GM23338 (cell line): Measurements from ENCODE around the gene TMED10. TPM values are rescaled to one million over a fixed set of nuclear protein-coding genes. Genes with fewer than 3 reads are reported as not detected.
A peak's percentile ranks its signal among the peaks of the same experiment; 100 is the strongest.

Experiments used
- ATAC-seq: fragments of 200-7000 bp; cut with Tn5 transposase; 3 replicates; pipeline ENCODE4 v1.9.1; 2020
- DNase-seq: peaks from one replicate; pipeline ENCODE4 v3.0.0-alpha.2; 2015; ENCODE audit warnings: low spot score
- H2AFZ ChIP-seq: fragments of 200-600 bp; sonication (generic); 2 replicates; pipeline ENCODE4 v1.8.0; 2016; ENCODE audit warnings: antibody characterized with exemption, mild to moderate bottlenecking, moderate library complexity
- H3F3A ChIP-seq: fragments of 200-600 bp; sonication (generic); replicated peaks from 2 replicates; pipeline ENCODE4 v1.8.0; 2017; ENCODE audit warnings: antibody characterized with exemption, mixed run types, low read depth
- H3K27ac ChIP-seq: fragments of 200-600 bp; sonication (generic); 2 replicates; pipeline ENCODE4 v1.6.1; 2016; ENCODE audit warnings: low read depth
- H3K27me3 ChIP-seq: fragments of 200-600 bp; sonication (generic); 2 replicates; pipeline ENCODE4 v1.8.0; 2016; ENCODE audit warnings: mild to moderate bottlenecking, mixed run types, moderate library complexity; ENCODE audit not compliant: insufficient read depth
- H3K36me3 ChIP-seq: fragments of 200-600 bp; sonication (generic); 2 replicates; pipeline ENCODE4 v1.8.0; 2016; ENCODE audit warnings: mild to moderate bottlenecking; ENCODE audit not compliant: insufficient read depth
- H3K4me1 ChIP-seq: fragments of 200-600 bp; sonication (generic); 2 replicates; pipeline ENCODE4 v1.8.0; 2016; ENCODE audit warnings: mild to moderate bottlenecking, moderate library complexity; ENCODE audit not compliant: insufficient read depth
- H3K4me2 ChIP-seq: fragments of 200-600 bp; sonication (generic); 2 replicates; pipeline ENCODE4 v1.7.1; 2017; ENCODE audit warnings: mixed run types
- H3K4me3 ChIP-seq: fragments of 200-600 bp; sonication (generic); 2 replicates; pipeline ENCODE4 v1.6.1; 2016; ENCODE audit warnings: mixed run types
- H3K79me2 ChIP-seq: fragments of 200-600 bp; sonication (generic); replicated peaks from 2 replicates; pipeline ENCODE4 v1.8.0; 2017; ENCODE audit warnings: mild to moderate bottlenecking; ENCODE audit not compliant: insufficient read depth
- H3K9me2 ChIP-seq: fragments of 200-600 bp; sonication (generic); 2 replicates; pipeline ENCODE4 v1.8.0; 2017; ENCODE audit not compliant: insufficient read depth
- H4K20me1 ChIP-seq: fragments of 200-600 bp; sonication (generic); replicated peaks from 2 replicates; pipeline ENCODE4 v1.8.0; 2017; ENCODE audit warnings: mild to moderate bottlenecking; ENCODE audit not compliant: insufficient read depth
- H3K27ac Mint-ChIP-seq: 2 replicates; pipeline ENCODE4 v1.8.0; 2020; ENCODE audit warnings: inconsistent platforms, mild to moderate bottlenecking, moderate library complexity, mixed read lengths
- H3K27me3 Mint-ChIP-seq: 3 replicates; pipeline ENCODE4 v1.8.0; 2022; ENCODE audit warnings: low read depth, mild to moderate bottlenecking, moderate library complexity, mixed read lengths, inconsistent platforms; ENCODE audit not compliant: insufficient read depth, poor library complexity
- H3K36me3 Mint-ChIP-seq: 3 replicates; pipeline ENCODE4 v1.8.0; 2021; ENCODE audit warnings: low read depth, mild to moderate bottlenecking, inconsistent platforms, moderate library complexity, mixed read lengths
- H3K4me1 Mint-ChIP-seq: 3 replicates; pipeline ENCODE4 v1.8.0; 2020; ENCODE audit warnings: mild to moderate bottlenecking, inconsistent platforms, mixed read lengths
- H3K4me3 Mint-ChIP-seq: 3 replicates; pipeline ENCODE4 v1.8.0; 2021; ENCODE audit warnings: moderate library complexity, mild to moderate bottlenecking, inconsistent platforms, mixed read lengths
- H3K9me3 Mint-ChIP-seq: 3 replicates; pipeline ENCODE4 v1.8.0; 2020; ENCODE audit warnings: moderate library complexity, mild to moderate bottlenecking, inconsistent platforms, mixed read lengths
- EZH2phosphoT487 ChIP-seq: fragments of 200-600 bp; sonication (generic); IDR thresholded peaks from one replicate; pipeline ENCODE4 v1.8.1; 2018; ENCODE audit warnings: antibody characterized with exemption; ENCODE audit not compliant: unreplicated experiment
- polyA plus RNA-seq: library from polyadenylated mRNA; unstranded; fragments of >200 nt; fragmentation: Nextera tagmentation; extraction: Ambion mirVana; gene quantifications from 2 replicates; pipeline ENCODE4 v1.2.1, GENCODE V29; 2016
- total RNA-seq: library from RNA; depleted of rRNA; stranded (reverse); fragments of >200 nt; shearing (Covaris generic); gene quantifications from 2 replicates; pipeline ENCODE4 v1.2.3, GENCODE V29; 2014
- TF ChIP-seq, protein P1 (sequence below): IDR thresholded peaks from one replicate; pipeline ENCODE4 v1.6.1; 2018; ENCODE audit warnings: antibody characterized with exemption; ENCODE audit not compliant: unreplicated experiment
- TF ChIP-seq, protein P2 (sequence below): fragments of 250-450 bp; sonication (Bioruptor Pico); IDR thresholded peaks from 2 replicates; pipeline ENCODE4 v1.5.0; 2020; ENCODE audit warnings: mild to moderate bottlenecking, moderate library complexity

TMED10 gene
- total and polyA plus RNA-seq, 2 experiments from 2014 or later: 180 to 196 TPM

DNA sequence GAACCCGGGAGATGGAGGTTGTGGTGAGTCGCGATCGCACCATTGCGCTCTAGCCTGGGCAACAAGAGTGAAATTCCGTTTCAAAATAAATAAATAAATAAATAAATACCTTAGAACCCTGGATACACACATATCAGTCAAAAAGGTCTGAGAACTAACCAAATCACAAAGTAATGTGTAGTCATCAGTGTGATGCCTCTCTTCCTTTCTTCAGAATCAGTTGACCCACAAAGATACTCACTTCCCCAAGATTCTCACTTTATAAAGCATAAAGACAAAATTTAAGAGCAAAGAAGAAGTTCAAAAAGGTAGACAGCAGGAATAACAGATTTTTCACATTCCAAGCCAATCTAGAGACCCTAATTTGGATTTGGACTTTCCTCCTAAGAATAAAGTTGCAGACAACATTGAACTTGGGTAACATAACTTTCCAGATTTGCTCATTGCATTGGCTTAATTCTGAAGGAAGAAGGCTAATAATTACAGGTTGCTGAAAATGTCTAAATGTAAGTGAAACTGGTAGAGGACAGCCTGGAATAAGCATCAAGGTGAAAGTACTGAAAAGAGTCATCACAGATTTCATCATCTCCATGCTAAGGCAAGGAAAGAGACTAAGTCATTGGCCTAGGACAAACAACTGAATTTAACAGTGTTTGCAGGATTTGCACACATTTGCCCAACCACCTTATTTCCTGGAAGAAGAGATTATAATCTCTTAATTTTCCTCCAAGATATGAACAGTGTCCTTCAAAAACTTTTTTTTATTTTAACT is 17.4 kb downstream of the TMED10 start:
- no peak overlapping the region for H3K4me3 ChIP-seq
- H3K79me2 ChIP-seq: peaks cover 91% of the 10 kb centered on the region
- no peak overlapping the region for H2AFZ ChIP-seq
- TF ChIP-seq, protein P1, sequence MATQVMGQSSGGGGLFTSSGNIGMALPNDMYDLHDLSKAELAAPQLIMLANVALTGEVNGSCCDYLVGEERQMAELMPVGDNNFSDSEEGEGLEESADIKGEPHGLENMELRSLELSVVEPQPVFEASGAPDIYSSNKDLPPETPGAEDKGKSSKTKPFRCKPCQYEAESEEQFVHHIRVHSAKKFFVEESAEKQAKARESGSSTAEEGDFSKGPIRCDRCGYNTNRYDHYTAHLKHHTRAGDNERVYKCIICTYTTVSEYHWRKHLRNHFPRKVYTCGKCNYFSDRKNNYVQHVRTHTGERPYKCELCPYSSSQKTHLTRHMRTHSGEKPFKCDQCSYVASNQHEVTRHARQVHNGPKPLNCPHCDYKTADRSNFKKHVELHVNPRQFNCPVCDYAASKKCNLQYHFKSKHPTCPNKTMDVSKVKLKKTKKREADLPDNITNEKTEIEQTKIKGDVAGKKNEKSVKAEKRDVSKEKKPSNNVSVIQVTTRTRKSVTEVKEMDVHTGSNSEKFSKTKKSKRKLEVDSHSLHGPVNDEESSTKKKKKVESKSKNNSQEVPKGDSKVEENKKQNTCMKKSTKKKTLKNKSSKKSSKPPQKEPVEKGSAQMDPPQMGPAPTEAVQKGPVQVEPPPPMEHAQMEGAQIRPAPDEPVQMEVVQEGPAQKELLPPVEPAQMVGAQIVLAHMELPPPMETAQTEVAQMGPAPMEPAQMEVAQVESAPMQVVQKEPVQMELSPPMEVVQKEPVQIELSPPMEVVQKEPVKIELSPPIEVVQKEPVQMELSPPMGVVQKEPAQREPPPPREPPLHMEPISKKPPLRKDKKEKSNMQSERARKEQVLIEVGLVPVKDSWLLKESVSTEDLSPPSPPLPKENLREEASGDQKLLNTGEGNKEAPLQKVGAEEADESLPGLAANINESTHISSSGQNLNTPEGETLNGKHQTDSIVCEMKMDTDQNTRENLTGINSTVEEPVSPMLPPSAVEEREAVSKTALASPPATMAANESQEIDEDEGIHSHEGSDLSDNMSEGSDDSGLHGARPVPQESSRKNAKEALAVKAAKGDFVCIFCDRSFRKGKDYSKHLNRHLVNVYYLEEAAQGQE: no peak
- TF ChIP-seq, protein P2, sequence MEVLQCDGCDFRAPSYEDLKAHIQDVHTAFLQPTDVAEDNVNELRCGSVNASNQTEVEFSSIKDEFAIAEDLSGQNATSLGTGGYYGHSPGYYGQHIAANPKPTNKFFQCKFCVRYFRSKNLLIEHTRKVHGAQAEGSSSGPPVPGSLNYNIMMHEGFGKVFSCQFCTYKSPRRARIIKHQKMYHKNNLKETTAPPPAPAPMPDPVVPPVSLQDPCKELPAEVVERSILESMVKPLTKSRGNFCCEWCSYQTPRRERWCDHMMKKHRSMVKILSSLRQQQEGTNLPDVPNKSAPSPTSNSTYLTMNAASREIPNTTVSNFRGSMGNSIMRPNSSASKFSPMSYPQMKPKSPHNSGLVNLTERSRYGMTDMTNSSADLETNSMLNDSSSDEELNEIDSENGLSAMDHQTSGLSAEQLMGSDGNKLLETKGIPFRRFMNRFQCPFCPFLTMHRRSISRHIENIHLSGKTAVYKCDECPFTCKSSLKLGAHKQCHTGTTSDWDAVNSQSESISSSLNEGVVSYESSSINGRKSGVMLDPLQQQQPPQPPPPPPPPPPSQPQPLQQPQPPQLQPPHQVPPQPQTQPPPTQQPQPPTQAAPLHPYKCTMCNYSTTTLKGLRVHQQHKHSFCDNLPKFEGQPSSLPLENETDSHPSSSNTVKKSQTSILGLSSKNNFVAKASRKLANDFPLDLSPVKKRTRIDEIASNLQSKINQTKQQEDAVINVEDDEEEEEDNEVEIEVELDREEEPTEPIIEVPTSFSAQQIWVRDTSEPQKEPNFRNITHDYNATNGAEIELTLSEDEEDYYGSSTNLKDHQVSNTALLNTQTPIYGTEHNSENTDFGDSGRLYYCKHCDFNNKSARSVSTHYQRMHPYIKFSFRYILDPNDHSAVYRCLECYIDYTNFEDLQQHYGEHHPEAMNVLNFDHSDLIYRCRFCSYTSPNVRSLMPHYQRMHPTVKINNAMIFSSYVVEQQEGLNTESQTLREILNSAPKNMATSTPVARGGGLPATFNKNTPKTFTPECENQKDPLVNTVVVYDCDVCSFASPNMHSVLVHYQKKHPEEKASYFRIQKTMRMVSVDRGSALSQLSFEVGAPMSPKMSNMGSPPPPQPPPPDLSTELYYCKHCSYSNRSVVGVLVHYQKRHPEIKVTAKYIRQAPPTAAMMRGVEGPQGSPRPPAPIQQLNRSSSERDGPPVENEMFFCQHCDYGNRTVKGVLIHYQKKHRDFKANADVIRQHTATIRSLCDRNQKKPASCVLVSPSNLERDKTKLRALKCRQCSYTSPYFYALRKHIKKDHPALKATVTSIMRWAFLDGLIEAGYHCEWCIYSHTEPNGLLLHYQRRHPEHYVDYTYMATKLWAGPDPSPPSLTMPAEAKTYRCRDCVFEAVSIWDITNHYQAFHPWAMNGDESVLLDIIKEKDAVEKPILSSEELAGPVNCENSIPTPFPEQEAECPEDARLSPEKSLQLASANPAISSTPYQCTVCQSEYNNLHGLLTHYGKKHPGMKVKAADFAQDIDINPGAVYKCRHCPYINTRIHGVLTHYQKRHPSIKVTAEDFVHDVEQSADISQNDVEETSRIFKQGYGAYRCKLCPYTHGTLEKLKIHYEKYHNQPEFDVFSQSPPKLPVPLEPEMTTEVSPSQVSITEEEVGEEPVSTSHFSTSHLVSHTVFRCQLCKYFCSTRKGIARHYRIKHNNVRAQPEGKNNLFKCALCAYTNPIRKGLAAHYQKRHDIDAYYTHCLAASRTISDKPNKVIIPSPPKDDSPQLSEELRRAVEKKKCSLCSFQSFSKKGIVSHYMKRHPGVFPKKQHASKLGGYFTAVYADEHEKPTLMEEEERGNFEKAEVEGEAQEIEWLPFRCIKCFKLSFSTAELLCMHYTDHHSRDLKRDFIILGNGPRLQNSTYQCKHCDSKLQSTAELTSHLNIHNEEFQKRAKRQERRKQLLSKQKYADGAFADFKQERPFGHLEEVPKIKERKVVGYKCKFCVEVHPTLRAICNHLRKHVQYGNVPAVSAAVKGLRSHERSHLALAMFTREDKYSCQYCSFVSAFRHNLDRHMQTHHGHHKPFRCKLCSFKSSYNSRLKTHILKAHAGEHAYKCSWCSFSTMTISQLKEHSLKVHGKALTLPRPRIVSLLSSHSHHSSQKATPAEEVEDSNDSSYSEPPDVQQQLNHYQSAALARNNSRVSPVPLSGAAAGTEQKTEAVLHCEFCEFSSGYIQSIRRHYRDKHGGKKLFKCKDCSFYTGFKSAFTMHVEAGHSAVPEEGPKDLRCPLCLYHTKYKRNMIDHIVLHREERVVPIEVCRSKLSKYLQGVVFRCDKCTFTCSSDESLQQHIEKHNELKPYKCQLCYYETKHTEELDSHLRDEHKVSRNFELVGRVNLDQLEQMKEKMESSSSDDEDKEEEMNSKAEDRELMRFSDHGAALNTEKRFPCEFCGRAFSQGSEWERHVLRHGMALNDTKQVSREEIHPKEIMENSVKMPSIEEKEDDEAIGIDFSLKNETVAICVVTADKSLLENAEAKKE (CRISPR knock-in tag): no peak
- no peak for TF ChIP-seq EZH2phosphoT487
- peaks cover 22% of the 10 kb centered on the region; the same call in 2 of the 3 replicates for H3K4me1 Mint-ChIP-seq
- no peak overlapping the region for H3K4me2 ChIP-seq
- H3K27ac ChIP-seq: no peak overlapping the region; the same call in 1 of the 2 replicates
- H4K20me1 ChIP-seq: peaks cover 21% of the 10 kb centered on the region; the same call in 1 of the 2 replicates
- H3K27me3 Mint-ChIP-seq: peaks cover 2% of the 10 kb centered on the region
- H3K36me3 ChIP-seq: no peaks in the 10 kb centered on the region
- no peaks in the 10 kb centered on the region for H3K9me2 ChIP-seq
- H3K27ac Mint-ChIP-seq: peak overlapping the region; percentile 45; the same call in 1 of the 2 replicates
- H3K4me3 Mint-ChIP-seq: no peak overlapping the region
- no peaks in the 10 kb centered on the region for H3F3A ChIP-seq
- H3K27me3 ChIP-seq: no peaks in the 10 kb centered on the region
- no peak for DNase-seq
- ATAC-seq: no peak
- H3K9me3 Mint-ChIP-seq: no peaks in the 10 kb centered on the region
- H3K4me1 ChIP-seq: 0 out of 2 replicates have a peak, but pooled peaks cover 2% of the 10 kb centered on the region
- no peaks in the 10 kb centered on the region for H3K36me3 Mint-ChIP-seq
